Choroid plexus epithelial cell (primary cell): Measurements from ENCODE around the gene CXCR6.

Source experiments
- DNase-seq: peaks from one replicate; pipeline ENCODE4 v3.0.0-alpha.2; 2010; ENCODE audit warnings: low read depth
- H3K4me3 ChIP-seq: 2 replicates; pipeline ENCODE4 v1.5.1; 2011; ENCODE audit warnings: low read depth, mild to moderate bottlenecking, control low read depth, low read length, moderate library complexity
- CTCF ChIP-seq: conservative IDR thresholded peaks from 2 replicates; pipeline ENCODE4 v1.5.1; 2011; ENCODE audit warnings: low read depth, mild to moderate bottlenecking, control low read depth, inconsistent platforms, low read length, moderate library complexity

Gene CXCR6

GRCh38 chr3:45943207-45943846 lies at the start of gene CXCR6:
Gene CXCR6 (plus strand): TSS chr3:45943464. CDS start chr3:45946482, 3,018 bp downstream.
- no peak for TF ChIP-seq CTCF
- DNase-seq = peak; percentile 24
- H3K4me3 ChIP-seq = no peak within 1 kb of the TSS

GRCh38 chr3:45894015-45894414 lies 49.2 kb upstream of the CXCR6 start:
- no peak overlapping the region for H3K4me3 ChIP-seq
- DNase-seq = no peak
- TF ChIP-seq CTCF = no peak

GRCh38 chr3:45895686-45896468 lies 47.4 kb upstream of the CXCR6 start:
- no peak overlapping the region for H3K4me3 ChIP-seq
- DNase-seq = no peak
- TF ChIP-seq CTCF = no peak

- no peak overlapping the region for H3K4me3 ChIP-seq
- peak; percentile 61 for DNase-seq
- no peak for TF ChIP-seq CTCF
Observed at GRCh38 chr3:45896956-45897355, 46.3 kb upstream of the CXCR6 start.

- no peak overlapping the region for H3K4me3 ChIP-seq
- DNase-seq = no peak
- no peak for TF ChIP-seq CTCF
Observed at GRCh38 chr3:45904931-45905330, 38.3 kb upstream of the CXCR6 start.

GRCh38 chr3:45905755-45906154 lies 37.5 kb upstream of the CXCR6 start:
- TF ChIP-seq CTCF = no peak
- no peak overlapping the region for H3K4me3 ChIP-seq
- DNase-seq = no peak
